Coronary artery (tissue), 2 donors: ENCODE data around the gene TIMM23.

Experiments used
- DNase-seq: peaks from one replicate; pipeline ENCODE4 v3.0.0-alpha.2; 2017; ENCODE audit warnings: low spot score
- H3K27ac ChIP-seq, 2 donors: fragments of 200-600 bp; sonication (generic); one replicate each; pipeline ENCODE4 v1.5.1; 2016 to 2019
- H3K4me3 ChIP-seq: fragments of 200-600 bp; sonication (generic); 2 replicates; pipeline ENCODE4 v1.5.1; 2016; ENCODE audit warnings: mild to moderate bottlenecking, moderate library complexity
- CTCF ChIP-seq: fragments of 200-600 bp; sonication (generic); IDR thresholded peaks from one replicate; pipeline ENCODE4 v1.5.1; 2019; ENCODE audit warnings: antibody characterized with exemption

TIMM23 gene

GRCh38 chr10:46052057-46052790 lies 79.9 kb downstream of the TIMM23 start:
- no peak overlapping the region for H3K4me3 ChIP-seq
- TF ChIP-seq CTCF, result no peak
- no peak overlapping the region for H3K27ac ChIP-seq
- no peak for DNase-seq

- Histone ChIP-seq H3K4me3 (no peak overlapping the region), H3K27ac (no peak overlapping the region)
- DNase-seq, result no peak
- TF ChIP-seq CTCF, result no peak
Observed at GRCh38 chr10:46052791-46053375, 80.6 kb downstream of the TIMM23 start.
